K562 (cell line): Measurements from ENCODE around the gene SPINK9. TPM values are rescaled to one million over a fixed set of nuclear protein-coding genes. Genes with fewer than 3 reads are reported as not detected.

Source experiments
- EZH2 ChIP-seq: IDR thresholded peaks from 2 replicates; pipeline ENCODE4 v1.6.1; 2012; ENCODE audit warnings: low read depth, mild to moderate bottlenecking, inconsistent platforms, low read length, borderline replicate concordance
- MNT ChIP-seq, 2 experiments: fragments of 450-650 bp; conservative IDR thresholded peaks; 2 replicates each; pipeline ENCODE4 v1.6.1; 2017; ENCODE audit warnings: mild to moderate bottlenecking in 2 of 2, moderate library complexity in 2 of 2
- RBM34 ChIP-seq: fragments of 200-400 bp; formaldehyde crosslinking; IDR thresholded peaks from 2 replicates; pipeline ENCODE4 v1.6.1; 2018; ENCODE audit warnings: low read length, borderline replicate concordance; ENCODE audit not compliant: insufficient read depth
- REST ChIP-seq, 2 experiments: fragments of 450-650 bp; formaldehyde crosslinking in 1 of 2; IDR thresholded peaks; 2 replicates each; pipeline versions ENCODE4 v1.4.0 to v1.6.1; 2014 to 2020; ENCODE audit warnings: mild to moderate bottlenecking in 2 of 2, borderline replicate concordance in 1 of 2, low read depth in 1 of 2
- ZNF121 ChIP-seq: sonication (generic); formaldehyde crosslinking; conservative IDR thresholded peaks from 2 replicates; pipeline ENCODE4 v1.8.0; 2022; ENCODE audit warnings: missing genetic modification reagents
- ZNF445 ChIP-seq: fragments of 250-450 bp; sonication (Bioruptor Pico); IDR thresholded peaks from 2 replicates; pipeline ENCODE4 v1.4.0; 2020; ENCODE audit warnings: low read depth, mild to moderate bottlenecking, moderate library complexity
- ZNF75A ChIP-seq: fragments of 450-650 bp; formaldehyde crosslinking; IDR thresholded peaks from 2 replicates; pipeline ENCODE4 v1.4.0; 2020; ENCODE audit warnings: mild to moderate bottlenecking
- polyA plus RNA-seq, 8 experiments: library from polyadenylated mRNA; depleted of rRNA in 4 of 8; stranded (reverse) in 5 of 8; unstranded in 3 of 8; fragments of >200 nt; fragmentation: Nextera tagmentation in 2 of 8; fragmentation: Illumina TruSeq in 1 of 8; extraction: Ambion mirVana in 2 of 8; extraction: Trizol in 1 of 8; gene quantifications; 2 replicates each; pipeline versions ENCODE4 v1.2.1 to v1.2.3, GENCODE V29; 2011 to 2014; ENCODE audit warnings: inconsistent platforms in 1 of 8, missing spikeins in 1 of 8
- total RNA-seq, 7 experiments: library from RNA; depleted of rRNA in 6 of 7; stranded (reverse); fragments of >200 nt in 6 of 7; fragmentation: Illumina TruSeq in 2 of 7; extraction: Trizol in 2 of 7; gene quantifications; 2 replicates each; pipeline versions ENCODE4 v1.2.1 to v1.2.3, GENCODE V29; 2011 to 2021; ENCODE audit warnings: low replicate concordance in 1 of 7
- TF ChIP-seq, protein P1 (sequence below): fragments of 450-650 bp; IDR thresholded peaks from 2 replicates; pipeline ENCODE4 v1.6.1; 2016
- TF ChIP-seq, protein P2 (sequence below): IDR thresholded peaks from 2 replicates; pipeline ENCODE4 v1.6.1; 2011; ENCODE audit warnings: borderline replicate concordance, low read depth, mild to moderate bottlenecking, moderate library complexity, low read length; ENCODE audit not compliant: insufficient read depth, poor library complexity, severe bottlenecking
- TF ChIP-seq, protein P3 (sequence below): fragments of 450-650 bp; IDR thresholded peaks from 2 replicates; pipeline ENCODE4 v1.6.1; 2018; ENCODE audit warnings: mild to moderate bottlenecking, low read depth; ENCODE audit not compliant: partially characterized antibody

The SPINK9 gene
- total and polyA plus RNA-seq, 9 of the 15 experiments (the other 6 are each of a cell fraction or from before 2014, with no cell fraction given): not detected

GRCh38 chr5:148290271-148291195 is 44.8 kb upstream of the SPINK9 start (continued):
- TF ChIP-seq REST (IDR thresholded peaks at IDR 0.05; ENCODE audit: borderline replicate concordance): peak; percentile 19; the same call in 1 of the 2 replicates
- TF ChIP-seq REST (CRISPR knock-in tag; IDR thresholded peaks at IDR 0.05; ENCODE audit: low read depth): no peak
- no peak for TF ChIP-seq MNT (conservative IDR thresholded peaks at IDR 0.05)
- no peak for TF ChIP-seq ZNF121
- TF ChIP-seq, protein P1, sequence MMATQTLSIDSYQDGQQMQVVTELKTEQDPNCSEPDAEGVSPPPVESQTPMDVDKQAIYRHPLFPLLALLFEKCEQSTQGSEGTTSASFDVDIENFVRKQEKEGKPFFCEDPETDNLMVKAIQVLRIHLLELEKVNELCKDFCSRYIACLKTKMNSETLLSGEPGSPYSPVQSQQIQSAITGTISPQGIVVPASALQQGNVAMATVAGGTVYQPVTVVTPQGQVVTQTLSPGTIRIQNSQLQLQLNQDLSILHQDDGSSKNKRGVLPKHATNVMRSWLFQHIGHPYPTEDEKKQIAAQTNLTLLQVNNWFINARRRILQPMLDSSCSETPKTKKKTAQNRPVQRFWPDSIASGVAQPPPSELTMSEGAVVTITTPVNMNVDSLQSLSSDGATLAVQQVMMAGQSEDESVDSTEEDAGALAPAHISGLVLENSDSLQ: no peak
- TF ChIP-seq, protein P2, sequence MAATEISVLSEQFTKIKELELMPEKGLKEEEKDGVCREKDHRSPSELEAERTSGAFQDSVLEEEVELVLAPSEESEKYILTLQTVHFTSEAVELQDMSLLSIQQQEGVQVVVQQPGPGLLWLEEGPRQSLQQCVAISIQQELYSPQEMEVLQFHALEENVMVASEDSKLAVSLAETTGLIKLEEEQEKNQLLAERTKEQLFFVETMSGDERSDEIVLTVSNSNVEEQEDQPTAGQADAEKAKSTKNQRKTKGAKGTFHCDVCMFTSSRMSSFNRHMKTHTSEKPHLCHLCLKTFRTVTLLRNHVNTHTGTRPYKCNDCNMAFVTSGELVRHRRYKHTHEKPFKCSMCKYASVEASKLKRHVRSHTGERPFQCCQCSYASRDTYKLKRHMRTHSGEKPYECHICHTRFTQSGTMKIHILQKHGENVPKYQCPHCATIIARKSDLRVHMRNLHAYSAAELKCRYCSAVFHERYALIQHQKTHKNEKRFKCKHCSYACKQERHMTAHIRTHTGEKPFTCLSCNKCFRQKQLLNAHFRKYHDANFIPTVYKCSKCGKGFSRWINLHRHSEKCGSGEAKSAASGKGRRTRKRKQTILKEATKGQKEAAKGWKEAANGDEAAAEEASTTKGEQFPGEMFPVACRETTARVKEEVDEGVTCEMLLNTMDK: no peak
- TF ChIP-seq RBM34: no peak
- TF ChIP-seq ZNF75A (CRISPR knock-in tag): no peak
- TF ChIP-seq ZNF445 (CRISPR knock-in tag): no peak
- TF ChIP-seq, protein P3, sequence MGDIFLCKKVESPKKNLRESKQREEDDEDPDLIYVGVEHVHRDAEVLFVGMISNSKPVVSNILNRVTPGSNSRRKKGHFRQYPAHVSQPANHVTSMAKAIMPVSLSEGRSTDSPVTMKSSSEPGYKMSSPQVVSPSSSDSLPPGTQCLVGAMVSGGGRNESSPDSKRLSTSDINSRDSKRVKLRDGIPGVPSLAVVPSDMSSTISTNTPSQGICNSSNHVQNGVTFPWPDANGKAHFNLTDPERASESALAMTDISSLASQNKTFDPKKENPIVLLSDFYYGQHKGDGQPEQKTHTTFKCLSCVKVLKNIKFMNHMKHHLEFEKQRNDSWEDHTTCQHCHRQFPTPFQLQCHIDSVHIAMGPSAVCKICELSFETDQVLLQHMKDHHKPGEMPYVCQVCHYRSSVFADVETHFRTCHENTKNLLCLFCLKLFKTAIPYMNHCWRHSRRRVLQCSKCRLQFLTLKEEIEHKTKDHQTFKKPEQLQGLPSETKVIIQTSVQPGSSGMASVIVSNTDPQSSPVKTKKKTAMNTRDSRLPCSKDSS: no peak
- TF ChIP-seq EZH2: no peak
